Measurements from ENCODE around the gene ECEL1. TPM values are rescaled to one million over a fixed set of nuclear protein-coding genes. Genes with fewer than 3 reads are reported as not detected.

Gene ECEL1
- total and polyA plus RNA-seq, 9 of the 15 experiments (the other 6 are each of a cell fraction or from before 2014, with no cell fraction given) = 0.09 TPM; not detected in 8

- intact Hi-C loops (cut with micrococcal nuclease) = no loop called here
- H3K36me3 ChIP-seq (ENCODE audit: control insufficient read depth, insufficient read depth, low read length) = no peaks in the 10 kb centered on the region
- H3K79me2 ChIP-seq (ENCODE audit: control insufficient read depth, insufficient read depth, low read length) = no peaks in the 10 kb centered on the region
- CTCF ChIA-PET (ENCODE audit: low intra/inter-chr PET ratio) = no interaction called here
- no peak for DNase-seq (ENCODE audit: extremely low read depth in 1 of 4, low spot score in 3 of 4)
- H3K27ac ChIP-seq (ENCODE audit: extremely low read depth, low read depth, low read length) = no peak overlapping the region
- H3K4me3 ChIP-seq = no peak overlapping the region
- H3K9me1 ChIP-seq (ENCODE audit: control insufficient read depth, insufficient read depth, low read length) = no peaks in the 10 kb centered on the region
- ATAC-seq = no peak
- H3K27me3 ChIP-seq (ENCODE audit: control insufficient read depth in 2 of 2, insufficient read depth in 2 of 2, low read length in 2 of 2) = peaks cover 0 to 4% of the 10 kb centered on the region in 2 experiments; a peak in 1 of 5 replicates
- no peak overlapping the region for H3K9ac ChIP-seq (ENCODE audit: insufficient read depth in 1 of 2, low read depth in 2 of 2, low read length in 2 of 2)
- TF ChIP-seq CBX3 (IDR thresholded peaks at IDR 0.05; ENCODE audit: borderline replicate concordance in 1 of 2, low read length in 2 of 2) (0 out of 3 replicates have a peak, but pooled peaks of 1 of the 2 experiments have one; percentile 45), MXD1 (CRISPR knock-in tag; IDR thresholded peaks at IDR 0.05; ENCODE audit: borderline replicate concordance, poor library complexity, severe bottlenecking) (no peak)
- H4K20me1 ChIP-seq (replicated peaks; ENCODE audit: control insufficient read depth, insufficient read depth, low read length) = no peaks in the 10 kb centered on the region
- POLR2A ChIA-PET = no interaction called here
- no peaks in the 10 kb centered on the region for H3K9me3 ChIP-seq (replicated peaks; ENCODE audit: control insufficient read depth, insufficient read depth, low read depth, low read length)
- H2AFZ ChIP-seq (ENCODE audit: low read depth, low read length) = no peak overlapping the region
- no TSS peak for BruUV-seq (replicated peaks)
- 5% methylated on average over 5 of the region's 5 CpGs for WGBS (ENCODE audit: insufficient coverage, low coverage, missing lambda C conversion rate)
- H3K4me1 ChIP-seq (replicated peaks in 1 of 2; ENCODE audit: control insufficient read depth in 2 of 2, insufficient read depth in 2 of 2, low read length in 2 of 2) = peaks cover 0 to 21% of the 10 kb centered on the region in 2 experiments; a peak in 2 of 5 replicates
- in situ Hi-C loops (cut with MboI) = no loop called here
- H3K4me2 ChIP-seq (ENCODE audit: insufficient read depth, low read length) = no peak overlapping the region
- no peak for FAIRE-seq
These were observed 48.3 kb upstream of the ECEL1 start for GRCh38 chr2:232535761-232536530.
